ENCODE data around the gene ZGLP1. TPM values are rescaled to one million over a fixed set of nuclear protein-coding genes. Genes with fewer than 3 reads are reported as not detected.

The ZGLP1 gene
- total and polyA plus RNA-seq, 2 of the 13 experiments (the other 11 are each of a cell fraction or from before 2014, with no cell fraction given) = 2.4 to 3.0 TPM

GRCh38 chr19:10289167-10289835 lies 20.3 kb downstream of the ZGLP1 start (continued):
- peak; percentile 70; the same call in 1 of the 2 replicates for TF ChIP-seq SMAD1 (CRISPR knock-in tag; IDR thresholded peaks at IDR 0.05; ENCODE audit: borderline replicate concordance, low read depth)

- CTCF ChIA-PET (ENCODE audit: low intra/inter-chr PET ratio, low total read pairs) = no interaction called here
- Histone ChIP-seq H3K4me2 (ENCODE audit: low read depth, low read length) (peak overlapping the region; percentile 97), H3K79me2 (ENCODE audit: insufficient read depth, low read length) (no peaks in the 10 kb centered on the region), H3K9ac (ENCODE audit: insufficient read depth, low read depth, low read length) (peak overlapping the region; percentile 34; the same call in 1 of the 2 replicates), H3K4me1 (ENCODE audit: insufficient read depth, low read length) (peaks cover 70% of the 10 kb centered on the region), H4K20me1 (ENCODE audit: insufficient read depth, low read length) (0 out of 2 replicates have a peak, but pooled peaks cover 6% of the 10 kb centered on the region), H3K4me3 (replicated peaks in 1 of 3; ENCODE audit: insufficient read depth in 1 of 3, low read depth in 2 of 3, low read length in 3 of 3) (peak overlapping the region; percentile 24 to 79 (median 52); a peak in 5 of 6 replicates), H3K27ac (ENCODE audit: extremely low read length, insufficient read depth, low read length) (no peak overlapping the region), H2AFZ (ENCODE audit: low read length) (no peak overlapping the region), H3K27me3 (ENCODE audit: control insufficient read depth in 1 of 2, insufficient read depth in 2 of 2, low read length in 2 of 2) (peaks cover 0 to 20% of the 10 kb centered on the region in 2 experiments; a peak in 3 of 5 replicates), H3K36me3 (replicated peaks in 1 of 2; ENCODE audit: control insufficient read depth in 1 of 2, insufficient read depth in 2 of 2, low read length in 2 of 2) (peaks cover 12 to 18% of the 10 kb centered on the region in 2 experiments), H3K9me3 (ENCODE audit: low read length) (no peaks in the 10 kb centered on the region)
- 2% methylated on average over 21 of the region's 23 CpGs for WGBS (ENCODE audit: low lambda C conversion rate)
- ATAC-seq = peak; percentile 65
- POLR2A ChIA-PET = interaction anchor here (0.5 to 7.3 kb wide), 12 partner anchors 9 to 182 kb away, joined by 3 to 149 read pairs (median 4); partner anchors contain the start of genes ICAM1, PPAN, RAVER1 and TYK2
- BruUV-seq (replicated peaks) = no TSS peak
- intact Hi-C loops (cut with micrococcal nuclease; ENCODE audit: unreplicated experiment) = no loop called here
- in situ Hi-C loops (cut with HindIII; ENCODE audit: extremely low pct_ligation_motif_present, low pct_unique_long_range_greater_than_20kb) = no loop called here
- DNase-seq (ENCODE audit: low spot score) = peak; percentile 77
- FAIRE-seq = peak; percentile 87
- TF ChIP-seq ZNF136 (CRISPR knock-in tag; IDR thresholded peaks at IDR 0.05; ENCODE audit: low read depth) = peak; percentile 59
- TF ChIP-seq IKZF5 (CRISPR knock-in tag; IDR thresholded peaks at IDR 0.05) = 0 out of 2 replicates have a peak, but pooled peaks have one; percentile 4
- 0 out of 2 replicates have a peak, but pooled peaks have one; percentile 8 for TF ChIP-seq REPIN1 (CRISPR knock-in tag; IDR thresholded peaks at IDR 0.05; ENCODE audit: borderline replicate concordance, low read depth)
- 0 out of 2 replicates have a peak, but pooled peaks have one; percentile 22 for TF ChIP-seq ZNF564 (CRISPR knock-in tag; IDR thresholded peaks at IDR 0.05)
- TF ChIP-seq ZFP82 (CRISPR knock-in tag; IDR thresholded peaks at IDR 0.05; ENCODE audit: borderline replicate concordance) = peak; percentile 53; the same call in 1 of the 2 replicates
- peak; percentile 10; the same call in 1 of the 2 replicates for TF ChIP-seq SIN3A (IDR thresholded peaks at IDR 0.05; ENCODE audit: borderline replicate concordance, low read depth, low read length)
- TF ChIP-seq ATF7 (IDR thresholded peaks at IDR 0.05) = no peak
- TF ChIP-seq ATF7 (CRISPR knock-in tag; IDR thresholded peaks at IDR 0.05) = 0 out of 2 replicates have a peak, but pooled peaks have one; percentile 58
- TF ChIP-seq ZNF17 (CRISPR knock-in tag; IDR thresholded peaks at IDR 0.05) = no peak
- peak; percentile 51 for TF ChIP-seq PHF21A (CRISPR knock-in tag; IDR thresholded peaks at IDR 0.05)
- 0 out of 2 replicates have a peak, but pooled peaks have one; percentile 59 for TF ChIP-seq ZBTB3 (CRISPR knock-in tag; IDR thresholded peaks at IDR 0.05; ENCODE audit: borderline replicate concordance, low read depth)
- peak; percentile 36 for TF ChIP-seq TAF1 (CRISPR knock-in tag; IDR thresholded peaks at IDR 0.05)
- peak in 1 of 2 experiments; percentile 53; a peak in 2 of 4 replicates for TF ChIP-seq POLR2A (IDR thresholded peaks at IDR 0.05; ENCODE audit: insufficient read depth in 1 of 2, low read depth in 2 of 2, low read length in 2 of 2)
- TF ChIP-seq ARID4A (CRISPR knock-in tag; IDR thresholded peaks at IDR 0.05; ENCODE audit: borderline replicate concordance) = peak; percentile 40; the same call in 1 of the 2 replicates
- 0 out of 2 replicates have a peak, but pooled peaks have one; percentile 16 for TF ChIP-seq ZMAT3 (CRISPR knock-in tag; conservative IDR thresholded peaks at IDR 0.05)
- TF ChIP-seq POLR2AphosphoS5 (IDR thresholded peaks at IDR 0.05; ENCODE audit: low read depth, low read length) = peak; percentile 48
These were observed 20.9 kb downstream of the ZGLP1 start for GRCh38 chr19:10288662-10289166.

All from HepG2 (cell line).